NCI-H345 (cell line): ENCODE results near the gene LMO1.

Source experiments
- DNase-seq: peaks from one replicate; lab custom pipeline; 2025; lab: John Stamatoyannopoulos, UW

The LMO1 gene

DNA sequence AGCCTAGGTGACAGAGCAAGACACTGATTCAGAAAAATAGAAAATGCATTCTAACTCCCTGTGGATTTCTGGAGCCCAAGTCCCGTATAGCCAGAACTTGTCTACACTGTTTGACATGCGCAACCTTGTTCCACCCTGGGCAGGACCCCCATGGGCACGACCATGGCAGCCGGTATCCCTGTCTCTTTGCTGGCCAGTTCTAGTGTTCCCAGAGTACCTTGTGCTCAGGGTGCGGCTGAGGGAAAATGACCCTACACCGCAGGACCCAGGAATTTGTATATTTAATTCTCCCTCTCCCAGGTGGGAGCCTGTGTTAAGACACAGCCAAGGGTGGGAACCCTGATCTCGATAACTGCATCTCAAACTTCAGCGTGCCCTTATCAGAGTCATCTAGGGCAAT, 58.1 kb downstream of the LMO1 start:
- no peak for DNase-seq

DNA sequence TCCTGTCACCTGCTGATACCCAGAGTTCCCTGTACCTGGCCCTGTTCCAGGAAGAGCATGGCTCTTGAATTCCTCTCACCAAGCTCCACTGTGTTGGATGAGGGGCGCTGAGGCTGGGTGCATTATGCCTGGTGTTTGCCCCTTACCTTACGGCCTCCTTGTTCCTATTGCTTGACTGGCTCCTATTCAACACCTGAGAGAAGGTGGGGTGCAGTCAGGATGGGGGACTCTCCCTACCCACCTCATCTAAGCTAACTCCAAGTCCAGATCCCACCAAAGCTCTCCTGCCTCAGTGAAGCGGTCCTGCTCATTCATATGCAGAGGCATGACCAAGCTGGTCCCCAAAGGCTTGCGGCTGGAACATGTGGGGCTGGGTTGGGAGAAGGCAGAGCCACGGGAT, 59.1 kb downstream of the LMO1 start:
- DNase-seq: no peak

DNA sequence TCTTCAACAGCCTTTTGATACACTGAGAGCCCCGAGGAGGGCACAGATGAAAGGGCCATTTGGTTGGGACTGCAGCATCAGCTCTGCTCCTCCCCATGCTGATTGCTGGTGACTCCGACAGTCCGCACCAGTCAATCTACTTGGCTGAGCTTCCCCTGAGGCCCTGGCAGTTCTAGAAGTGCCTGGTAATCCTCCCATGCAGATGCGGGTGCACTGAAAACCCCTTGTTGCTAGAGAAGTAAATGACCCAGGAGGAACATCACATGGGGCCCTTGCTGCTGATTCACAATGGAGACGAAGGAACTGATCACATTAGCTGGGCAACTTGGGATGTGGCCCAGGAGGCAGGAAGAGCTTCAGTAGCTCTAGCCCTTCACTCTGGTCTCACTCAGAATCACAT, 59.7 kb downstream of the LMO1 start:
- DNase-seq: no peak

DNA sequence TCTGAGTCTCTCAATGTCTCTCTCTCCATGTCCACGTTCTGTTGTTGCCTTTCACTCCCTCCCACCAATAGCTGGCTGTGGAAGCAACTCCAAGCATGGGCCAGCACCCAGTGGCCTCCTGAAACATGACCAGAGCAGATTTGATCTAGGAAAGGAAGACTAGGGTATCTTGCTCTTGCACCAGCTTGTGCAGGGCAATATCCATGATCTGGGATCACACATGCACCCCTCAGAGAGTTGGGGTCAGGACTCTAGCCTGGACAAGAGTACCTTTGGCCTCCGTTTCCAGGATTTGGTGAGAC, 60.3 kb downstream of the LMO1 start:
- no peak for DNase-seq

DNA sequence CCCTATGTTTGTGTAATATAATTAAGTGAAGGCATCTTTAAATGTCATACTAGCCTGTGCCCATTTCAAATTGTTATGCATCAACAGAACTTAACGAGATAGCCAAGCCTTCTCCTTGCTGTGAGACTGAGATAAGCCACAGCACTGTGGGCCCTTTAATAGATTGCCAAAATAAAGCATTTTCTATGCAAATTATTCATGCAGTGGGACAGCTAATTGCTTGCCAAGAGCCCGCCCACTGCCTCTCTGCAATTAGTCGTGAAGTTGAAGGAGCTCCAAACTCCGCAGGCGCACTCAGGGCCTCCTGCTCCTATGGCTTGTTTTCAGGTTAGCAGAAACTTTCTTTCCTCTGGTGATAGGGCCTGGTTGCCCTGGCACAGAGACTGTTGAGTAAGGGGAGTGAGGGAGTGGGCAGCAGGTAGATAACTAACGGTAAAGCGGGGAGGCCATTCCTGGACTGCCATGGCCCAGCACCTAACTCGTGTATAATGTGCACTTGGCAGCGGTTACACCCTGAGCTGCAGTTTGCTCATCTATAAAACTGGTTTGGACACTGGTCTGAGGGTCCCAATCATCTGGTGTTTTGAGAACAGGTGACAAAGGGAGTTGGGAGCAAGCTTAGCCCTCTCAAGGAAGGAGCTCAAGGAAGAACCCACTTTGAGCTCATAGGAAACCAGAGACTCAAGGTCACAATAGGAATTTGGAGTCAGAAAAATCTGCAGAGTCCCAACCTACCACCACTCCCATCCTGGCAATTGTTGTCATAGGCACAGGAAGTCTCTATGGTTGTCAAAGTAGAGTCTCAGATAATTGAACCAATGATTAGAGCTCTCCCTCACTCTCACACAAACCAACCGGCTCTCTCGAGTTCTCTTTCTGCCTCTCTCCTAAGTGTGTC, 60.9 kb downstream of the LMO1 start:
- no peak for DNase-seq

DNA sequence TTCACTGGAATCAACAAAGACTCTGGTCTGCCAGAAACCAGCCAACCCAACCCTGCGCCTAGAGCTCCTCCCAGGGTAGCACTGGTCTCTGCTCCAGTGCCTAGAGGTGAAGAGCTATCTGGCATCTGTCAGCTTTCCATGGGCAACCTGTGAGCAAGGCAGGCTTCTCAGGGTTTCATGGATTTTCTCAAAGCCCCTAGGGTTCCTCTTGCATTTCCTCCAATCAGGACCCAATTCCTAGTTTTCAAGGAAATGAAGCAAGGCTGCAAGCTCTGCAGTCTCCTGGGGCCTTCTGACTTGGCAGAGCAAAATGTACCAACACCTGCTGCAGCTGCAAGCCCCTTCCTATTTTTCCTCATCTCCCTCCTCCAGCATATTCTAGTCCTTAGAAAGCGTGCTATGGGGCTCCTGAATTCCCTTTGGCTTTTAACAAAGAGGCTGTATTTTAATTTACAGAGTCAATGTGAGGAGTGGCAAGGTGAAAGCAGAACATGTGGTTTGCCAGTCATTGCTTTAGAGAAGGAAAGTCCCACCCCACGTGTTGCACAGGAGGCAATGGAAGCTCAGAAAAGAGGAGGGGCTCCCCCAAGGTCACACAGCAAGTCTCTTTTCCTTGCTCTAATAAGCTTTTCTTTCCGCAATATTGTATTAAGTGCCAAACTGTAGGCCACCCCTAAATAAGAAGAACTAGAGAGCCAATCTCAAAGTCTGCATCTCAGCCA, 61.9 kb downstream of the LMO1 start:
- no peak for DNase-seq

DNA sequence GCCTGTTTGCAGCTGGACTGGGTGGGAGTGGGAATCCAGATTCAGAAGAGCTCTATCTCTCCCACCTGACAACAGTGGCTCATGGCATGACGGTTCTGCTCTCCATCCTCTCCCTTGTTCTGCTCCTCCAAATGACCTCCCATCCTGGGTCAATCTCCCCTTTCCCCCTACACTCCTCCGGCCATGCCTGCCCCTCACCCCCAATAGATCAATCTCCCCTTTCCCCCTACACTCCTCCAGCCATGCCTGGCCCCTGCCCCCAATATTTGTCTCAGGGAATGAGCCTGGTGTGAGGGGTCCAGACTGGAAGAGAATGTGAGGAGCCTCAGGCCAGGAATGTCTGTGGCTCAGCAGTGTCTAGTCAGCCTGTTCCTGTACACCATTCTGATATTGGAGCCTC, 64.0 kb downstream of the LMO1 start:
- no peak for DNase-seq

DNA sequence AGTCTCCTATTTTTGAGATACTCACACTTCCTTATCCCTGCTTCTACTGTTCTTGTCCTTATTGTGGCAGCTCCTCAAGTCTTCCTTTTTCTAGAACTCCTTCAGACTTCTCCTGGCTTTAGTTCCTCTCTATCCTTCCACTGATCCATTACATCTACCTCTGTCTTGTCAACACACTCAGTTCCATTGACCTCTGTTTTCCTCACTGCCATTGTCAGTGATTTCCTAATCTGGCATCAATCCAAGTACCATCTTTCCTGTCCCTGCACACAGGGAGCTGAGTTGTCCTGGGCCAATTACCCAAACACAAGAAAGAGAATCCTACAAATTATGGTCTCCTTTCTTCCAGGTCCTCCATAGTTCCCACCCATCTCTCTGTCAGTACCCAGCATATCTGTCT, 66.9 kb downstream of the LMO1 start:
- DNase-seq: peak; percentile 12

DNA sequence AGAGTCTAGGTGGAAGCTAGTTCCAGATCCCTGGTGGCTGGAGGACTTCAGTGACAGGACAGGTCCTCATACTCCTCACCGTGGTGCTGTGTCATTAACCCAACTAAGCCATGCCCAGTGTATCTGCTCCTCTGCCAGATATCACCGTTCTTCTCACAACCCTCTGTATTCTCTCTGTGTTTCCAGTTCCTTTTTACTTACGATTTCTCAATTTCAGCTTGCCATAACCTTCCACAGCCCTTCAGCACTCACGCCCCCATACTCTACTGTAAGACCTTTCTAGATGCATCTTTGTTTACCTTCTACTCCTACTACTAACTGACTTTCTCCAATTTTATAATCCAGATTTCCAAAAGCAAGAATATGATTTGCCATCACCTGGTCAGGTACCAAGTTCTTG, 68.7 kb downstream of the LMO1 start:
- DNase-seq: no peak

DNA sequence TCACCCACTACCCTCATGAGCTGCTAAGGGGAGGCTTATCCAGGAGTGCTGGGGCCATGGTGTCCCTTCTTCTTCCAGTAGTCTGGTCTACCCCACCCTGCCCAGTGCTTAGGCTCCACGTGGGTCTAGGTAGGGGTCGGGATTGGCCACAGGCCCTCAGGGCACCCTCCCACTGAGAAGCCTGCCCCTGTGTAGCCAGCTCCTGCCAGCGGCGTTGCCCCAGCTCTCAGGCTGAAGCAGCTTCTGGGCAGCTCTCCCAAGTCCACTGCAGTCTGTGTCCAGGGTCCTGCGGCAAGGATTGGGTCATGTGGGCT, 70.8 kb downstream of the LMO1 start:
- no peak for DNase-seq

DNA sequence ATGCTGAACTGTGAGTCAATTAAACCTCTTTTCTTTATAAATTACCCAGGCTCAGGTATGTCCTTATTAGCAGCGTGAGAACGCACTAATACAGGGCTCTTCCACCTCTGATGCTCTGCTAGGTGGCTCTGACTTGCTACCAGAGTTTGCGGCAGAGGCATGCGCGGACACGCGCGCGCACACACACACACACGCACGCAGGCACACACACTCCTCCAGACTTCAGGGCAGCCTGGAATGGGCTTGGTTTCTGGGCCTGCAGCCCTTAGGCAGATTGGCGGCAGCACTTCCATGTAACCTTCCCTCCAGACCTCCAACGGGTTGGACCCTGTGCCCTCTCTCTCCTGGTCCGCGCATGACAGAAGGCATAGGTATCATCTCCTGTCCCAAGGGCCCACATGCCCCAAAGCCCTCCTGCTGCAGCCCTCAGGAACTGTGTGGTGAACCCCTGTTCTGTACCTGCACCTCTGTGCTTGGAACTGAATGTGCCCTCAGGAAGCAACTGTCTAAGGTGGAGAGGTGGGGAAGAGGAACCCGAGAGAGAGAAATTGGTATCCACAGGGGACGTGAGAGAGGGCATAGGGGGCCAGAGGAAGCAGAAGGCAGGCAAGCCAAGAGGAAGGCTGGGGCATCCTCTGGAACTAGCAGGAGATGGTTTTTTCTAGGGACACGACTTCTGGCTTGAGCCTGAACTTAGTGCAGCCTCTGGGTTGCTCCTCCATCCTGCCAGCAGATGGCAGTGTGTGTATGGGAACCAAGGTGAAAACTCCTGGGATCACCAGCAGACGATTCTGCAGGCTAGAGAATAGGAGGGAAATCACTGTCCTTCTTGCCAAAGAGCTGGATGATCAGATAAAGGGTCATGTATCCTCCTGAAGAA, 71.4 kb downstream of the LMO1 start:
- DNase-seq: peak; percentile 68

DNA sequence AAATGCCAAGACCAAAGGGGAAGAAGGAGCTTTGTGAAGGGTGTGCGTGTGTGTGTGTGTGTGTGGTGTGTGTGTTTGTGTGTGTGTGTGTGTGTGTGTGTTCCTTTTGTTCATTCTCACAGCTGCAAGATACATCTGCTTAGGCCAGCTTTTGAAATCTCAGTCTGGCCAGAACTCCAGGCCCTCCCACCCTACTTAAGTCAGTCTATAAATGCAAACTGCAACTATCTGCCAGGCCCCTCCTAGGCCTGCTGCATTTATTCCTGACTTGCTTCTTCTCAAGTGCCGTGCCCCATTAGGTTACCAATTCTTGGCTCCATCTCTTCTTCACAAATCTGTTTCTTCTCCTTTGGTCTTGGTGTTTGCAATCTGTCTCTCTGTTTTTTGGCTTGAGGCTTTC, 73.2 kb downstream of the LMO1 start:
- DNase-seq: no peak

DNA sequence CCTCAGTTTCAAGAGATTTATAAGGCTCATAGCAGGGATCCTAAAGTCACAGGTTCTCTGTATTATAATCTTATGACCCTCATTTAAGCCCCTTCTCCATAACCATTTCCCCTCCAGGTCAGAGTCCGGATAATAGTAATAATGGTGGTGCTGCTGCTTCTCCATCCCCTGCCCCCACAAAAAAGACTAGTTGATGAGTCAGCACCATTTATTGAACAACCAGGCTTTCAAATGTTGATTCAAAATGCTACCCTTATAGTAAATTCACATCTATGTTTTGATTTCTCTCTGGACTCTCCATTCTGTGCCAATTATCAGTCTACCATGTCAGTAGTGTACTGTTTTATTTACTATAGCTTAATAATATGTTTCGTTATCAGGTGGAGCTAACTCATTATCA, 77.2 kb downstream of the LMO1 start:
- DNase-seq: no peak

DNA sequence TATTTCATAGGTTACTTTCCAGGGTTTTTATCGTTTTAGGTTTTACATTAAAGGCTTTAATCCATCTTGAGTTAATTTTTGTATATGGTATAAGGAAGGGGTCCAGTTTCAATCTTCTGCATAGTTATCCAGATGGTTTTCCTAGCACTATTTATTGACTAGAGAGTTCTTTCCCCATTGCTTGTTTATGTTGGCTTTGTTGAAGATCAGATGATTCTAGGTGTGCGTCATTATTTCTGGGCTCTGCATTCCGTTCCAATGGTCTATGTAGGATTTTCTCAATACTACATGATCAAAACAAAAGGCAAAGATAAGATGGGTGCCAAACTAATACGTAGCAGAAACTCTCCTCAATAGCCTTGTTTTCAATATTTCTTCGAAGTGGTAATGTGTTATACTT, 80.6 kb downstream of the LMO1 start:
- no peak for DNase-seq

DNA sequence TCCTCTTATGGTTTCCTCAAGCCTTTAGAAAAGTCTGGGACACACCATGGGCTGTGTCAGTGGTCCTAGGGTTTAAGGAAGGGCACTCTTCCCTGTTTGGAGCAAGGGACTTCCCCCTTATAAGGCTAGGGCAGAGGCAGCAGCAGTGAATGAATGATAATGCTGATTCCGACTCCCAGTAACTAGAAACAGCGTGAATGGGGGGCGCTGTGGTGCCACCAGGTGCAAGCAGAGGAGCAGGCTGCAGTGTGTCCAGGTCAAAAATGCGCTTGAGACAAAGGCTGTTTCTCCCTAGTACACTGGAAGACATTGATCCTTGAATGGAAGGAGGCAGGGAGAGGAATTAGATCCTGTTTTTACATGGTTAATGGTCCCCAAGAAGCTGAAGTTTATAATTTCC, 83.2 kb downstream of the LMO1 start:
- no peak for DNase-seq

DNA sequence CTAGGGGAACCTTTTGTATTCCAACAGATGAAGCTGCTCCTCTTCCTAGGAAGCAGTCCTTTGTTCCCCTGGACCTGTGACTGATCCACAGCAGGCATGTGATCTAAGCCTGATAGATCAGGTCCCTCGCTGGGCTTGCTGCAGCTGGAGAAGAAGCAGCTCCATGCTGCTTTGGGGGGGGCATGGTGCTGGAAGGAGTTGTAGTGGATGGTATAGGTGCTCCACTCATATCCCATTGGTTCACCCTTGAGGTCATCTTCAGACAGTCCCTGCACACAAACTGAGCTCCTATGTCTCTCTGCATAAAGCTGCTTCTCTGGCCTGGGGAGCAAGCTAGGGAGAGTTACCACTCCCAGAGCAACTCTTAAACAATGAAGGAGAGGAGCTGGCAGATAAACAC, 85.4 kb downstream of the LMO1 start:
- no peak for DNase-seq

DNA sequence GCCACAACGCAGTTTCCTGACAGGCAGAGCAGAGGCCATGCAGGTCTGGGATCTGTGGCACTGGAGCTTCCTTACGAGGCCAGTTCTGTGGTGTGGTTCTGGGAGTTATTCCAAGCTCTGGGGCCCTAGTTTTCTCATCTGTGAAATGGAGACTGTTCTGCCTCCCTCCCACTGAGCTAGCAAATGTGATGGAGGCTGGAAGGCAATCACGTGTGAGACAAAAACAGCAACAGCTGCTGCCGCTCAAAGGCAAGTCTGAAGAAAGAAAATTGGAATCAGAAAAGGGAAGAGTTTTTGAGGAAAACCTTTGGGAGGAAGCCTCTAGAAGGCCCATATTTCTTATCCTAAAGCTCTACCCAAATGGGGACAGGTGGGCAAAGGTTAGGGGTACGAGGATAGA, 86.5 kb downstream of the LMO1 start:
- no peak for DNase-seq
